ENCODE results near the gene OR4D5.

DNA sequence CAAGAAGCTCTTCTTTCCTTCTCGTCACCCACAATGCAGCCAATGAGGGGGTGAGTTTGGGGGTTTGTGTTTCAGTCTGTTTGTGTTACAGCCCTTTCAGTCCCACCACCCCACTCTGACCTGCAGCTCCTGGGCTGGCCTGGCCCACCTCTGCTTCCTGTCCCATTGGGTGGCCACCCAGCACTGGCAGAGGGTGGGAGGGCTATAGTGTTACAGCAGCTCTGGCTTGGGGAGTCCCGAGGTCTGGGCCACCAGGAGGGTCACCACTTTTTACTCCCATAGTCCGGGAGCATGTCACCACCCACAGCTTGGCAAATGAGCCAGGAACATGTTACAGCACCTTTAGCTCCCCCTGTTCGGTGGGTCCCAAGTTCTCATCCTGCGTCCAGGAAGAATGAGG is 39.9 kb downstream of the OR4D5 start:
- TF ChIP-seq, protein P1, sequence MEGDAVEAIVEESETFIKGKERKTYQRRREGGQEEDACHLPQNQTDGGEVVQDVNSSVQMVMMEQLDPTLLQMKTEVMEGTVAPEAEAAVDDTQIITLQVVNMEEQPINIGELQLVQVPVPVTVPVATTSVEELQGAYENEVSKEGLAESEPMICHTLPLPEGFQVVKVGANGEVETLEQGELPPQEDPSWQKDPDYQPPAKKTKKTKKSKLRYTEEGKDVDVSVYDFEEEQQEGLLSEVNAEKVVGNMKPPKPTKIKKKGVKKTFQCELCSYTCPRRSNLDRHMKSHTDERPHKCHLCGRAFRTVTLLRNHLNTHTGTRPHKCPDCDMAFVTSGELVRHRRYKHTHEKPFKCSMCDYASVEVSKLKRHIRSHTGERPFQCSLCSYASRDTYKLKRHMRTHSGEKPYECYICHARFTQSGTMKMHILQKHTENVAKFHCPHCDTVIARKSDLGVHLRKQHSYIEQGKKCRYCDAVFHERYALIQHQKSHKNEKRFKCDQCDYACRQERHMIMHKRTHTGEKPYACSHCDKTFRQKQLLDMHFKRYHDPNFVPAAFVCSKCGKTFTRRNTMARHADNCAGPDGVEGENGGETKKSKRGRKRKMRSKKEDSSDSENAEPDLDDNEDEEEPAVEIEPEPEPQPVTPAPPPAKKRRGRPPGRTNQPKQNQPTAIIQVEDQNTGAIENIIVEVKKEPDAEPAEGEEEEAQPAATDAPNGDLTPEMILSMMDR (IDR thresholded peaks at IDR 0.05; ENCODE audit: low read length), result no peak
- no peak for TF ChIP-seq EZH2 (optimal IDR thresholded peaks at IDR 0.05; ENCODE audit: low read depth, low read length)
- no peak for TF ChIP-seq EZH2phosphoT487 (IDR thresholded peaks at IDR 0.05; ENCODE audit: low read length)
